ENCODE data around the gene LMNTD2.

Gene LMNTD2

GRCh38 chr11:555780-556661, 4.5 kb downstream of the LMNTD2 start:
- DNase-seq (ENCODE audit: low spot score), result no peak
- no peak for ATAC-seq (ENCODE audit: low read depth)
- Histone ChIP-seq H3K36me3 (ENCODE audit: low read depth) (no peaks in the 10 kb centered on the region), H3K9me3 (ENCODE audit: severe bottlenecking) (no peaks in the 10 kb centered on the region), H3K27ac (ENCODE audit: poor library complexity, severe bottlenecking) (no peak overlapping the region), H3K4me3 (ENCODE audit: severe bottlenecking) (peak overlapping the region; percentile 36), H3K4me1 (ENCODE audit: insufficient read depth, poor library complexity, severe bottlenecking) (no peaks in the 10 kb centered on the region), H3K27me3 (ENCODE audit: insufficient read depth, poor library complexity, severe bottlenecking) (peaks cover 7% of the 10 kb centered on the region)
- TF ChIP-seq CTCF (IDR thresholded peaks at IDR 0.05; ENCODE audit: poor library complexity, severe bottlenecking), result no peak

GRCh38 chr11:555227-555779, 5.2 kb downstream of the LMNTD2 start:
- Histone ChIP-seq H3K36me3 (ENCODE audit: low read depth) (no peaks in the 10 kb centered on the region), H3K27ac (ENCODE audit: poor library complexity, severe bottlenecking) (no peak overlapping the region), H3K27me3 (ENCODE audit: insufficient read depth, poor library complexity, severe bottlenecking) (peaks cover 7% of the 10 kb centered on the region), H3K9me3 (ENCODE audit: severe bottlenecking) (no peaks in the 10 kb centered on the region), H3K4me1 (ENCODE audit: insufficient read depth, poor library complexity, severe bottlenecking) (no peaks in the 10 kb centered on the region), H3K4me3 (ENCODE audit: severe bottlenecking) (peak overlapping the region; percentile 36)
- peak; percentile 11 for ATAC-seq (ENCODE audit: low read depth)
- DNase-seq (ENCODE audit: low spot score), result no peak
- no peak for TF ChIP-seq CTCF (IDR thresholded peaks at IDR 0.05; ENCODE audit: poor library complexity, severe bottlenecking)

GRCh38 chr11:554428-555226, 5.9 kb downstream of the LMNTD2 start:
- Histone ChIP-seq H3K9me3 (ENCODE audit: severe bottlenecking) (no peaks in the 10 kb centered on the region), H3K27ac (ENCODE audit: poor library complexity, severe bottlenecking) (no peak overlapping the region), H3K27me3 (ENCODE audit: insufficient read depth, poor library complexity, severe bottlenecking) (peaks cover 7% of the 10 kb centered on the region), H3K4me3 (ENCODE audit: severe bottlenecking) (peak overlapping the region; percentile 36), H3K4me1 (ENCODE audit: insufficient read depth, poor library complexity, severe bottlenecking) (no peaks in the 10 kb centered on the region), H3K36me3 (ENCODE audit: low read depth) (no peaks in the 10 kb centered on the region)
- ATAC-seq (ENCODE audit: low read depth) (peak; percentile 54), DNase-seq (ENCODE audit: low spot score) (no peak)
- peak; percentile 76 for TF ChIP-seq CTCF (IDR thresholded peaks at IDR 0.05; ENCODE audit: poor library complexity, severe bottlenecking)

GRCh38 chr11:553988-554340, 6.6 kb downstream of the LMNTD2 start:
- Histone ChIP-seq H3K27ac (ENCODE audit: poor library complexity, severe bottlenecking) (no peak overlapping the region), H3K36me3 (ENCODE audit: low read depth) (no peaks in the 10 kb centered on the region), H3K27me3 (ENCODE audit: insufficient read depth, poor library complexity, severe bottlenecking) (peaks cover 7% of the 10 kb centered on the region), H3K9me3 (ENCODE audit: severe bottlenecking) (no peaks in the 10 kb centered on the region), H3K4me1 (ENCODE audit: insufficient read depth, poor library complexity, severe bottlenecking) (no peaks in the 10 kb centered on the region), H3K4me3 (ENCODE audit: severe bottlenecking) (no peak overlapping the region)
- no peak for TF ChIP-seq CTCF (IDR thresholded peaks at IDR 0.05; ENCODE audit: poor library complexity, severe bottlenecking)
- DNase-seq (ENCODE audit: low spot score), result no peak
- no peak for ATAC-seq (ENCODE audit: low read depth)
